NCI-H2107 treated with DMSO at 0.1 percent for 48 hours (cell line): ENCODE data around the gene CLEC18A.
A peak's percentile ranks its signal among the peaks of the same experiment; 100 is the strongest.
"Not testable (repeated sequence)": the region's sequence is repeated elsewhere in the genome, so short reads cannot be mapped to it uniquely, and the experiment has no call there.

ENCODE experiments used
- DNase-seq: peaks from one replicate; lab custom pipeline; 2025; ENCODE audit not compliant: unreplicated experiment; lab: John Stamatoyannopoulos, UW

CLEC18A gene

DNA sequence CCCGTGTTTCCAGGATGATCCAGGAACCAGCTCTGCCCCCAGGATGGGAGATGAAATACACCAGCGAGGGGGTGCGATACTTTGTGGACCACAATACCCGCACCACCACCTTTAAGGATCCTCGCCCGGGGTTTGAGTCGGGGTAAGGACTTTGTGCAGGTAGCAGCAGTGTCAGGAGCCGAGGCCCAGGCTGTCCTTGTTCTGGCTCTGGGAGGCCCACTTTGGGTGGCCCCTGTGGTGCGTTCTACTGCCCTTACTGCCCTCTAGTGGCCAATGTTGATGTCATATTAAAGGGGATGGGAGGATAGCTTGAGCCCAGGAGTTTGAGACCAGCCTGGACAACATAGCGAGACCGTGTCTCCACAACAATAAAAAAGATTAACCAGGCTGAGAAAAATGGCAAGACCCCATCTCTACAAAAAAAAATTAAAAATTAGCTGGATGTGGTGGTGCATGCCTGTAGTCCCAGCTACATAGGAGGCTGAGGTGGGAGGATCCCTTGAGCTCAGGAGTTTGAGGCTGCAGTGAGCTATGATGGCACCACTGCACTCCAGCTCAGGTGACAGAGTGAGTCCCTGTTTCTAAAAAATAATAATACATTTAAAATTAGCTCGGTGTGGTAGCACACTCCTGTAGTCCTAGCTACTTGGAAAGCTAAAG, 20.9 kb upstream of the CLEC18A start:
- peak; percentile 27 for DNase-seq

GRCh38 chr16:69931631-69932030, 19.5 kb upstream of the CLEC18A start:
- no peak for DNase-seq

DNA sequence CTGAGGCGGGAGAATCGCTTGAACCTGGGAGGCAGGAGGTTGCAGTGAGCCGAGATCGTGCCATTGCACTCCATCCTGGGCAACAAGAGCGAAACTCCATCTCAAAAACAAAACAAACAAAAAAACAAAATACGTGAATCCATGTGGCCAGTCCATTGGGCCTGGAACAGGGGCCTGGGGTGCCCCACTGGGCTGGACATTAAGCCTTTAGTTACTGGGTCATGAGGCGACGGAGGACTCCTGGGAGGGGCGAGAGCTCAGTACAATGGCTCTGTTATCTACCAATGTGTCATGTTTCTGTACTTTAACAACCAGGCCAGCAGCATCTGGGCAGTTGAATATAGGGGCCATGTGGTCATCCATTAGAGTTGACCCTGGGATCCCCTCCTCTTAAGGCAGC, 18.9 kb upstream of the CLEC18A start:
- no peak for DNase-seq

DNA sequence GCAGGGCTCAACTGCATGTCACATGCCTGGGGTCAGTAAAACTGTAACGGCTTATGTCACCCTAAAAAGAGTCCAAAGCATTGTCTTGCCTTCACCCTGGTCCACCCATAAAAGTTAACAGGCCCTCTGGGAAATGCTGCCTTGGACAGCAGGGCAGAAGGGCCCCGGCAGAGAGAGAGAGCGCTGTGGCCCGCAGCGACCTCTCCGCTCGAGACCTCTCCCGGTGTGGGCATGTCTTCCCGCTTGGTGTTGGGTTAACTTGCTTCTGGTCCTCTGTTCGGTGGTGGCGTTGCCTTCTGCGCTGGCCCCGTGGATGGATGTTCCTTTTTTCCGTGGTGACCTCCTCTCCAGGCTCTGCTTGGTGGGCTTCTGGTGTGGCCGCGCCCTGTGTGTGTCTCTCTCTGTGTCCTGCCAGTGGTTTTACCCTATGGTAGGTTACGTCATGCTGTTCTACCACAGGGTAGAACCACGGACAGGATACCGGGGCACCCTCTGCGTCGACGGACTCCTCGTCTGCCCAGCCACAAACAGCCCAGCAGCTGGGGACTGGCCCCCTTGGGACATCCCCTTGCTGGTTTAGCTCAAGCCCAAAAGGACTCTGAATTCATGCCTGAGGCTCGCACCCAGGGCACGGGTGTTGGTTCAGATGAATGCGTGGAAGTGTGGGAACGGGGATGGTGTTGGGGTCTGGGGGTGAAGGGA, 18.3 kb upstream of the CLEC18A start:
- DNase-seq, result no peak

GRCh38 chr16:69934044-69934443, 17.1 kb upstream of the CLEC18A start:
- DNase-seq, result no peak

- no peak for DNase-seq
These were observed 16.4 kb upstream of the CLEC18A start for GRCh38 chr16:69934751-69935150.

DNA sequence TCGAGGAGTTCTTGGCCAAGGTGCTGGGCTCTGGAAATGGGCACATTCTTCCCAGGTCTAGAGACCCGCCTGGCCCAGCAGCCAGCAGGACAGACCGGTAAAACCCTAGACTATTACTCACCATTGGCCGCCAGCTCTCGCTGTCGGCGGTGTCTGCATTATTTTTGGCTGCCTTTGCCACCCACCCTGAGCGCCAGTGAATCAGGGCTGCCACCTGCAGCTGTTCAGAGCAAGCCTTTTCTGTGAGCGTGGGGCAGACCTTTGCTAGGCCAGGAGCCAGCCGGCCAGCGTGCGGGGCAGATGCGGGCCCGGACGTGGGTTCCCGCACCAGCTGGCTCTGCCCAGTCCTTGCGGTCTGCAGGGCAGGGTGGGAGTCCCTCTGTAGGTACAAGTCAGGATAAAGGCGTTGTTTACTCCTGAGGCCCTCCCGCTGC, 15.8 kb upstream of the CLEC18A start:
- no peak for DNase-seq

DNA sequence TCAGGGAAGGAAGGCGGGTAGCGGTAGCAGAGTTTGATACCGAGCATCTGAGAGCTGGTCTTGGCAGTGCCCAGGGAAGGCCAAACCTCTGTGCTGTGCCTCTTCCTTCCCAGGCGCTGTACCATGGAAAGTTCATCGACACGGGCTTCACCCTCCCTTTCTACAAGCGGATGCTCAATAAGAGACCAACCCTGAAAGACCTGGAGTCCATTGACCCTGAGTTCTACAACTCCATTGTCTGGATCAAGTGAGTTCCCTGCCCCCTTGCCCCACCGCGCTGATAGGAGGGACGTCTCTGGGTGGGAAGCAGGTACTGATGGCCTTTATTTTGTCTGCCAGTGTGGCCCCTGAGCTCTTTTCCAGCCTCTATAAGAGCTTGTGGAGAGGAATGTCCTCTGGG, 15.4 kb upstream of the CLEC18A start:
- DNase-seq, result no peak

GRCh38 chr16:69936252-69936651, 14.9 kb upstream of the CLEC18A start:
- no peak for DNase-seq

GRCh38 chr16:69936751-69937211, 14.4 kb upstream of the CLEC18A start:
- no peak for DNase-seq

- no peak for DNase-seq
These were observed 13.6 kb upstream of the CLEC18A start for GRCh38 chr16:69937465-69937951.

- no peak for DNase-seq
These were observed 11.9 kb upstream of the CLEC18A start for GRCh38 chr16:69938981-69939820.

- DNase-seq, result no peak
These were observed 11.1 kb upstream of the CLEC18A start for GRCh38 chr16:69939821-69940585.

DNA sequence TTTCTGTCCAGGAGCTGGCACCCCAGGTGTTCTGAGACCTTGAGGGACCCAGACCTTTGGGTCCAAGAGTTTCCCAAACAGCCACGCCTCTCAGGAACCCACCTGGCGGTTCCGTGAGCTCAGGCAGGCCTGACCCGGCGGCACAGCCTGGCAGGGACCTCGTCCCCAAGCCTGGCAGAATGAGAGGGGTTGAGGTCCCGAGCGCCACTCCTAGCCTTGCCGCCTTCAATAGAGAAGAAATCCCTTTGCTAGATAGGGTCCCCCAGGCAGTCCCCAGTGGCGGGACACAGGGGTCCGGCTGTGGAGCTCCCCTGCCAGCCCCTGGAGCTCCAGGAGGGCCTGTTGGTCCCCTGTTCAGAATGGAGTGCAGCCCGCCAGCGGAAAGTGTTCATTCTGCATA, 10.5 kb upstream of the CLEC18A start:
- DNase-seq, result no peak

- no peak for DNase-seq
These were observed 9.7 kb upstream of the CLEC18A start for GRCh38 chr16:69941251-69942098.

GRCh38 chr16:69942099-69942491, 9.0 kb upstream of the CLEC18A start:
- DNase-seq, result no peak

- no peak for DNase-seq
These were observed 8.4 kb upstream of the CLEC18A start for GRCh38 chr16:69942627-69943170.

- DNase-seq, result peak; percentile 70
These were observed 7.7 kb upstream of the CLEC18A start for GRCh38 chr16:69943241-69944036.

GRCh38 chr16:69950411-69950810, 723 bp upstream of the CLEC18A start:
- DNase-seq, result not testable (repeated sequence)
